PC-9 (cell line): Measurements from ENCODE around the gene TRIM5. TPM values are rescaled to one million over a fixed set of nuclear protein-coding genes. Genes with fewer than 3 reads are reported as not detected.

ENCODE experiments used
- Bru-seq: library from RNA; stranded (reverse); fragments of 400-500 nt; gene quantifications from one replicate; lab custom pipeline; 2021; lab: Mats Ljungman, UMichigan
- BruChase-seq, 2 experiments: library from RNA; stranded (reverse); fragments of 400-500 nt; gene quantifications; one replicate each; lab custom pipeline; 2021; lab: Mats Ljungman, UMichigan
- BruUV-seq: library from RNA; stranded (reverse); fragments of 400-500 nt; replicated peaks from 2 replicates; lab custom pipeline; 2021; lab: Mats Ljungman, UMichigan
- CTCF ChIA-PET: fragments of 300-600 bp; sonication (Branson Sonifier 250); formaldehyde crosslinking; loops from one replicate; lab custom pipeline; 2022; ENCODE audit warnings: antibody characterized with exemption; lab: Charles Lee
- POLR2A ChIA-PET: fragments of 300-600 bp; sonication (Branson Sonifier 250); formaldehyde crosslinking; loops from one replicate; lab custom pipeline; 2022; ENCODE audit warnings: antibody characterized with exemption; ENCODE audit not compliant: unreplicated experiment; lab: Charles Lee
- DNase-seq, 2 experiments: peaks; one replicate each; pipeline versions ENCODE4 v3.0.0 to v3.0.0-alpha.2; 2015 to 2022; ENCODE audit warnings: mixed read lengths in 1 of 2
- H2AFZ ChIP-seq: fragments of 200-600 bp; sonication (generic); 2 replicates; pipeline ENCODE4 v1.8.1; 2017; ENCODE audit warnings: antibody characterized with exemption
- H3F3A ChIP-seq: fragments of 200-600 bp; sonication (generic); 2 replicates; pipeline ENCODE4 v1.8.1; 2017; ENCODE audit warnings: antibody characterized with exemption, mild to moderate bottlenecking, low read depth; ENCODE audit not compliant: insufficient read depth
- H3K27ac ChIP-seq: fragments of 200-600 bp; sonication (generic); 2 replicates; pipeline ENCODE4 v1.6.1; 2016; ENCODE audit warnings: mixed run types
- H3K27me3 ChIP-seq: fragments of 200-600 bp; sonication (generic); 2 replicates; pipeline ENCODE4 v1.6.1; 2016; ENCODE audit warnings: low read depth, mixed run types; ENCODE audit not compliant: insufficient read depth
- H3K36me3 ChIP-seq: fragments of 200-600 bp; sonication (generic); 2 replicates; pipeline ENCODE4 v1.6.1; 2016; ENCODE audit warnings: low read depth, mixed run types
- H3K4me1 ChIP-seq: fragments of 200-600 bp; sonication (generic); replicated peaks from 2 replicates; pipeline ENCODE4 v1.6.1; 2016; ENCODE audit warnings: mixed run types; ENCODE audit not compliant: insufficient read depth
- H3K4me2 ChIP-seq: fragments of 200-600 bp; sonication (generic); 2 replicates; pipeline ENCODE4 v1.6.1; 2017; ENCODE audit warnings: mixed run types
- H3K4me3 ChIP-seq: fragments of 200-600 bp; sonication (generic); 2 replicates; pipeline ENCODE4 v1.6.1; 2016; ENCODE audit warnings: mixed run types
- H3K79me2 ChIP-seq: fragments of 200-600 bp; sonication (generic); 2 replicates; pipeline ENCODE4 v1.6.1; 2017; ENCODE audit warnings: low read depth, mixed run types
- H3K9me2 ChIP-seq: fragments of 200-600 bp; sonication (generic); 2 replicates; pipeline ENCODE4 v1.8.1; 2017; ENCODE audit warnings: mild to moderate bottlenecking; ENCODE audit not compliant: insufficient read depth
- H3K9me3 ChIP-seq: fragments of 200-600 bp; sonication (generic); 2 replicates; pipeline ENCODE4 v1.8.1; 2016; ENCODE audit warnings: low read depth; ENCODE audit not compliant: insufficient read depth
- H4K20me1 ChIP-seq: fragments of 200-600 bp; sonication (generic); 2 replicates; pipeline ENCODE4 v1.8.1; 2017; ENCODE audit not compliant: insufficient read depth
- EZH2 ChIP-seq: fragments of 200-600 bp; sonication (generic); IDR thresholded peaks from 2 replicates; pipeline ENCODE4 v1.8.0; 2017; ENCODE audit warnings: antibody characterized with exemption, low read depth
- intact Hi-C: fragments of 100-400 bp; cut with micrococcal nuclease; formaldehyde crosslinking; loops from one replicate; pipeline ENCODE4 v1.10.0; 2022; ENCODE audit not compliant: unreplicated experiment
- long read RNA-seq: library from polyadenylated mRNA; stranded (forward); transcript quantifications from one replicate; pipeline ENCODE4 v2.0.0, GENCODE V29; 2022
- total RNA-seq: library from RNA; stranded (reverse); gene quantifications from 2 replicates; pipeline ENCODE4 v1.2.3, GENCODE V29; 2021
- TF ChIP-seq, protein P1 (sequence below): fragments of 200-600 bp; sonication (generic); conservative IDR thresholded peaks from 2 replicates; pipeline ENCODE4 v1.6.1; 2017; ENCODE audit warnings: mixed run types, antibody characterized with exemption, mild to moderate bottlenecking, moderate library complexity

The TRIM5 gene, protein sequence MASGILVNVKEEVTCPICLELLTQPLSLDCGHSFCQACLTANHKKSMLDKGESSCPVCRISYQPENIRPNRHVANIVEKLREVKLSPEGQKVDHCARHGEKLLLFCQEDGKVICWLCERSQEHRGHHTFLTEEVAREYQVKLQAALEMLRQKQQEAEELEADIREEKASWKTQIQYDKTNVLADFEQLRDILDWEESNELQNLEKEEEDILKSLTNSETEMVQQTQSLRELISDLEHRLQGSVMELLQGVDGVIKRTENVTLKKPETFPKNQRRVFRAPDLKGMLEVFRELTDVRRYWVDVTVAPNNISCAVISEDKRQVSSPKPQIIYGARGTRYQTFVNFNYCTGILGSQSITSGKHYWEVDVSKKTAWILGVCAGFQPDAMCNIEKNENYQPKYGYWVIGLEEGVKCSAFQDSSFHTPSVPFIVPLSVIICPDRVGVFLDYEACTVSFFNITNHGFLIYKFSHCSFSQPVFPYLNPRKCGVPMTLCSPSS
- total RNA-seq (19.1 and 20.5 TPM in 2 replicates), Bru-seq, nascent RNA (percentile 23 among the genes with signal in this experiment), BruChase-seq, experiment 1, labeled RNA remaining after a 2-hour chase (percentile 27 among the genes with signal in this experiment), BruChase-seq, experiment 2, labeled RNA remaining after a 6-hour chase (percentile 38 among the genes with signal in this experiment)
- long read RNA-seq, transcript TRIM5-202 (8 exons, 2,991 nt): major isoform, 13 of 31 reads
- long read RNA-seq, partial matches to known transcripts: 0 of 31 reads
- long read RNA-seq, other reads (novel, unspliced or antisense): 18 of 31 reads

GRCh38 chr11:5684646-5685362 lies at the start of gene TRIM5:
Gene TRIM5, minus strand, starts transcription at chr11:5685074. Its CDS starts 4,897 bp downstream, at chr11:5680177.
- H3K36me3 ChIP-seq: no peaks in the 10 kb centered on the region
- no peaks in the 10 kb centered on the region for H3K9me2 ChIP-seq
- peaks cover 16% of the 10 kb centered on the region; the same call in 1 of the 2 replicates for H3F3A ChIP-seq
- intact Hi-C loops: loop anchor here (1.0 to 2.0 kb wide), 2 partner anchors 64 to 88 kb away; partner anchors contain the start of gene TRIM6
- no peak for TF ChIP-seq EZH2
- TF ChIP-seq, protein P1, sequence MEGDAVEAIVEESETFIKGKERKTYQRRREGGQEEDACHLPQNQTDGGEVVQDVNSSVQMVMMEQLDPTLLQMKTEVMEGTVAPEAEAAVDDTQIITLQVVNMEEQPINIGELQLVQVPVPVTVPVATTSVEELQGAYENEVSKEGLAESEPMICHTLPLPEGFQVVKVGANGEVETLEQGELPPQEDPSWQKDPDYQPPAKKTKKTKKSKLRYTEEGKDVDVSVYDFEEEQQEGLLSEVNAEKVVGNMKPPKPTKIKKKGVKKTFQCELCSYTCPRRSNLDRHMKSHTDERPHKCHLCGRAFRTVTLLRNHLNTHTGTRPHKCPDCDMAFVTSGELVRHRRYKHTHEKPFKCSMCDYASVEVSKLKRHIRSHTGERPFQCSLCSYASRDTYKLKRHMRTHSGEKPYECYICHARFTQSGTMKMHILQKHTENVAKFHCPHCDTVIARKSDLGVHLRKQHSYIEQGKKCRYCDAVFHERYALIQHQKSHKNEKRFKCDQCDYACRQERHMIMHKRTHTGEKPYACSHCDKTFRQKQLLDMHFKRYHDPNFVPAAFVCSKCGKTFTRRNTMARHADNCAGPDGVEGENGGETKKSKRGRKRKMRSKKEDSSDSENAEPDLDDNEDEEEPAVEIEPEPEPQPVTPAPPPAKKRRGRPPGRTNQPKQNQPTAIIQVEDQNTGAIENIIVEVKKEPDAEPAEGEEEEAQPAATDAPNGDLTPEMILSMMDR: peak; percentile 49; the same call in 1 of the 2 replicates
- H3K4me3 ChIP-seq: peak within 1 kb of the TSS; percentile 61
- peaks cover 15% of the 10 kb centered on the region; the same call in 1 of the 2 replicates for H3K79me2 ChIP-seq
- POLR2A ChIA-PET: interaction anchor here (0.6 to 0.9 kb wide), 3 partner anchors 60 to 477 kb away, joined by 3 to 7 read pairs (median 3); partner anchors contain the start of gene TRIM34
- no peaks in the 10 kb centered on the region for H4K20me1 ChIP-seq
- H3K27me3 ChIP-seq: no peaks in the 10 kb centered on the region
- H3K27ac ChIP-seq: peak within 1 kb of the TSS; percentile 93
- H3K4me2 ChIP-seq: peak within 1 kb of the TSS; percentile 97
- CTCF ChIA-PET: no interaction called here
- BruUV-seq: TSS peak; percentile 73
- H3K4me1 ChIP-seq: peaks cover 14% of the 10 kb centered on the region
- H3K9me3 ChIP-seq: no peaks in the 10 kb centered on the region
- DNase-seq: peak; percentile 66 to 89
- peak within 1 kb of the TSS; percentile 63 for H2AFZ ChIP-seq

DNA sequence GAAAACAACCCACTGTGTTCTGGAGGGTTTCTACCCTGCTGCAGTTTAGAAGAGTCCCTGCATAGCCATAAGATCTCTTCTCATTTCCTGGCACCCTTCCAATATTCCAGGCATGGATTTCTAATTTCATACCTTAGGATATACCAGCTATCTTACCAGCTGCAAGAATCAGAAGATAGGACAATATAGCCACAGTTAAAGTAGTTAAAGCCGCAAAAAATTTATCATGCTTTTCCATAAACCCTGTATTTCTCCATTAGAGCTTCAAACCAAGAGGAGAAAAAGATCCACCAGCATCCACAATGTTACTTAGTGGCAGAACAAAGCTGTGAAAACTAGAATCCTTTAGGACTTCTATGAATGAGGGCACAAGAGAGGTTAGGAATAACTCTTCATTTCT lies 42.8 kb upstream of the TRIM5 start:
- Histone ChIP-seq H2AFZ (no peak overlapping the region), H3F3A (no peaks in the 10 kb centered on the region), H3K9me3 (no peaks in the 10 kb centered on the region), H3K27me3 (no peaks in the 10 kb centered on the region), H3K4me3 (no peak overlapping the region), H3K27ac (no peak overlapping the region), H3K9me2 (no peaks in the 10 kb centered on the region), H4K20me1 (no peaks in the 10 kb centered on the region), H3K79me2 (no peaks in the 10 kb centered on the region), H3K36me3 (no peaks in the 10 kb centered on the region), H3K4me1 (no peaks in the 10 kb centered on the region), H3K4me2 (no peak overlapping the region)
- TF ChIP-seq EZH2: no peak
- TF ChIP-seq, protein P1: no peak
- BruUV-seq: no TSS peak
- CTCF ChIA-PET: no interaction called here
- intact Hi-C loops: no loop called here
- DNase-seq: no peak
- POLR2A ChIA-PET: no interaction called here

- Histone ChIP-seq H3K4me1 (no peaks in the 10 kb centered on the region), H3F3A (no peaks in the 10 kb centered on the region), H3K36me3 (no peaks in the 10 kb centered on the region), H3K27ac (no peak overlapping the region), H3K4me3 (no peak overlapping the region), H3K4me2 (no peak overlapping the region), H3K9me3 (no peaks in the 10 kb centered on the region), H4K20me1 (no peaks in the 10 kb centered on the region), H3K27me3 (no peaks in the 10 kb centered on the region), H3K9me2 (no peaks in the 10 kb centered on the region), H2AFZ (no peak overlapping the region), H3K79me2 (no peaks in the 10 kb centered on the region)
- no peak for DNase-seq
- ChIA-PET POLR2A (no interaction called here), CTCF (no interaction called here)
- intact Hi-C loops: no loop called here
- no TSS peak for BruUV-seq
- TF ChIP-seq, protein P1: no peak
- no peak for TF ChIP-seq EZH2
These were observed 41.5 kb upstream of the TRIM5 start for GRCh38 chr11:5726351-5726750.
